DND-41 (cell line): ENCODE results near the gene TTC24.
A peak's percentile ranks its signal among the peaks of the same experiment; 100 is the strongest.

Experiments used
- ATAC-seq: fragments of 200-7000 bp; cut with Tn5 transposase; 3 replicates; pipeline ENCODE4 v1.9.1; 2021; ENCODE audit warnings: low read depth; ENCODE audit not compliant: insufficient read depth
- DNase-seq: peaks from one replicate; pipeline ENCODE4 v3.0.0-alpha.2; 2020
- H2AFZ ChIP-seq: 2 replicates; pipeline ENCODE4 v1.6.0; 2012; ENCODE audit warnings: low read depth, low read length
- H3K27ac ChIP-seq: 2 replicates; pipeline ENCODE4 v1.5.1; 2012; ENCODE audit warnings: low read length, inconsistent platforms
- H3K27me3 ChIP-seq: fragments of 200-600 bp; sonication (generic); 2 replicates; pipeline ENCODE4 v1.6.0; 2012; ENCODE audit warnings: low read length, mild to moderate bottlenecking, inconsistent platforms; ENCODE audit not compliant: insufficient read depth, poor library complexity
- H3K36me3 ChIP-seq: 2 replicates; pipeline ENCODE4 v1.5.1; 2012; ENCODE audit warnings: low read length, inconsistent platforms; ENCODE audit not compliant: insufficient read depth
- H3K4me1 ChIP-seq: 2 replicates; pipeline ENCODE4 v1.5.1; 2012; ENCODE audit warnings: mild to moderate bottlenecking, low read length; ENCODE audit not compliant: insufficient read depth
- H3K4me2 ChIP-seq: 2 replicates; pipeline ENCODE4 v1.6.0; 2012; ENCODE audit warnings: mild to moderate bottlenecking, moderate library complexity, low read length, inconsistent platforms; ENCODE audit not compliant: insufficient read depth
- H3K4me3 ChIP-seq, 2 experiments: fragments of 200-600 bp in 1 of 2; shearing (Covaris generic) in 1 of 2; 2 replicates each; pipeline ENCODE4 v1.5.1; 2012 to 2016; ENCODE audit warnings: inconsistent platforms in 2 of 2, low read length in 2 of 2, mild to moderate bottlenecking in 2 of 2, low read depth in 1 of 2, moderate library complexity in 1 of 2
- H3K79me2 ChIP-seq: 2 replicates; pipeline ENCODE4 v1.6.0; 2012; ENCODE audit warnings: low read length, inconsistent platforms; ENCODE audit not compliant: insufficient read depth
- H3K9ac ChIP-seq: 2 replicates; pipeline ENCODE4 v1.6.0; 2012; ENCODE audit warnings: low read depth, mild to moderate bottlenecking, inconsistent platforms, low read length, moderate library complexity
- H3K9me3 ChIP-seq: 2 replicates; pipeline ENCODE4 v1.5.1; 2012; ENCODE audit warnings: low read length, moderate library complexity, mild to moderate bottlenecking, inconsistent platforms; ENCODE audit not compliant: insufficient read depth, severe bottlenecking
- H4K20me1 ChIP-seq: 2 replicates; pipeline ENCODE4 v1.6.0; 2012; ENCODE audit warnings: low read length; ENCODE audit not compliant: insufficient read depth
- EZH2 ChIP-seq: IDR thresholded peaks from 3 replicates; pipeline ENCODE4 v1.6.1; 2012; ENCODE audit warnings: borderline replicate concordance, low read depth, mild to moderate bottlenecking, moderate library complexity, low read length, inconsistent platforms; ENCODE audit not compliant: severe bottlenecking
- TF ChIP-seq, protein P1 (sequence below): IDR thresholded peaks from 2 replicates; pipeline ENCODE4 v1.5.1; 2012; ENCODE audit warnings: borderline replicate concordance, low read length, moderate library complexity, mild to moderate bottlenecking; ENCODE audit not compliant: poor library complexity, severe bottlenecking; ENCODE audit errors: extremely low read depth

The TTC24 gene

DNA sequence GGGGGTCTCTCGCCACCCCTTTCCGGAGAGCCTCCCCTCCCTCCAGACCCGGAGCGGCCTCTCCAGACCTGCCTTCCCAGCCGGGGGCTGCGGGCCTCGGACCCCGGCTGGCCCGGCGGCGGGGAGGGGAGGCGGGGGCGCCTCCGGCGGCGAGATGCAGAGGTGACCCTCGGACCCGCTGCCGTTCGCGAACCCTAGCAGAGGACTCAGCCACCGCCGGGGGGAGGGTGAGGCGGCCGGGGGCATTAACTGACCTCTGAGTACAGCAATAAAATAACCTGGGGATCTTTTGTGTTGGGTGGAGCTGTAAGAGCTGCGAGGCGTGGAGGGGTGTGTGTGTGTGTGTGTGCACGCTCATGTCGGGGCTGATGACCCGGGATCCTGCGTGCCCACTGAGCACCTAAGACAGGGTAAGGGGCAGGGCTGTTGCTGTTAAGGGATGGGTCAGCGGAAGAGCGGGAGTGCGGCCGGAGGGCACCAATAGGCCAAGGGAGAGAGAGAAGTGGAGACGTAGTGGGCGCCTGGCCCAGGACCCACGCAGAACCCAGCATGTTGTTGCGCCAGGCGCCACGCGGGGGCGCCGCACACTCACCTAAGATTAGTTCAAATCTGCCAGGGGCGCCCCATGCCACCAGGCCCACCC is 46.0 kb downstream of the TTC24 start:
- Histone ChIP-seq H3K4me1 (no peaks in the 10 kb centered on the region), H3K9ac (no peak overlapping the region), H3K4me3 (no peak overlapping the region), H3K79me2 (no peaks in the 10 kb centered on the region), H3K27ac (no peak overlapping the region), H2AFZ (no peak overlapping the region), H4K20me1 (no peaks in the 10 kb centered on the region), H3K27me3 (no peaks in the 10 kb centered on the region), H3K4me2 (no peak overlapping the region), H3K36me3 (no peaks in the 10 kb centered on the region), H3K9me3 (no peaks in the 10 kb centered on the region)
- TF ChIP-seq, protein P1, sequence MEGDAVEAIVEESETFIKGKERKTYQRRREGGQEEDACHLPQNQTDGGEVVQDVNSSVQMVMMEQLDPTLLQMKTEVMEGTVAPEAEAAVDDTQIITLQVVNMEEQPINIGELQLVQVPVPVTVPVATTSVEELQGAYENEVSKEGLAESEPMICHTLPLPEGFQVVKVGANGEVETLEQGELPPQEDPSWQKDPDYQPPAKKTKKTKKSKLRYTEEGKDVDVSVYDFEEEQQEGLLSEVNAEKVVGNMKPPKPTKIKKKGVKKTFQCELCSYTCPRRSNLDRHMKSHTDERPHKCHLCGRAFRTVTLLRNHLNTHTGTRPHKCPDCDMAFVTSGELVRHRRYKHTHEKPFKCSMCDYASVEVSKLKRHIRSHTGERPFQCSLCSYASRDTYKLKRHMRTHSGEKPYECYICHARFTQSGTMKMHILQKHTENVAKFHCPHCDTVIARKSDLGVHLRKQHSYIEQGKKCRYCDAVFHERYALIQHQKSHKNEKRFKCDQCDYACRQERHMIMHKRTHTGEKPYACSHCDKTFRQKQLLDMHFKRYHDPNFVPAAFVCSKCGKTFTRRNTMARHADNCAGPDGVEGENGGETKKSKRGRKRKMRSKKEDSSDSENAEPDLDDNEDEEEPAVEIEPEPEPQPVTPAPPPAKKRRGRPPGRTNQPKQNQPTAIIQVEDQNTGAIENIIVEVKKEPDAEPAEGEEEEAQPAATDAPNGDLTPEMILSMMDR = peak; percentile 79
- TF ChIP-seq EZH2 = no peak
- ATAC-seq (peak; percentile 85), DNase-seq (peak; percentile 58)

DNA sequence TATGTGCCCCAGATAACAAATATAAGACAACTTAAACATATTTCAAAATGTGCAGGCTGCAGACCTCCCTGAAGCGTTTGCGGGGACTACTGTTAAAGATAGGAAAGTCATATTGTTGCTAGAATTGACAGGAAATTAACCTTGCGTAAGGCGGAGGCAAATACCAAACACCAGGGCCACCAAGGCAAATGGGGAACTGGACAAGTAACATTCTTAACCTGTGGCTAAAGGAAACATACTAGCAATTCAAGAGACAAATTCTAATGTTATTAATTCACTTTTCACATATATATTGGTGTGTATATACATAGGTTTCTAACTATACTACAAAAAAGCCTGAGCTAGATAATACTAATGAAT is 46.5 kb downstream of the TTC24 start:
- no peak for ATAC-seq
- no peak overlapping the region for H3K4me2 ChIP-seq
- no peak overlapping the region for H3K9ac ChIP-seq
- H3K9me3 ChIP-seq = no peaks in the 10 kb centered on the region
- no peaks in the 10 kb centered on the region for H4K20me1 ChIP-seq
- no peaks in the 10 kb centered on the region for H3K36me3 ChIP-seq
- no peaks in the 10 kb centered on the region for H3K27me3 ChIP-seq
- no peak overlapping the region for H3K4me3 ChIP-seq
- no peak for TF ChIP-seq EZH2
- TF ChIP-seq, protein P1 = no peak
- no peak overlapping the region for H2AFZ ChIP-seq
- H3K4me1 ChIP-seq = no peaks in the 10 kb centered on the region
- no peak overlapping the region for H3K27ac ChIP-seq
- no peaks in the 10 kb centered on the region for H3K79me2 ChIP-seq
- no peak for DNase-seq

DNA sequence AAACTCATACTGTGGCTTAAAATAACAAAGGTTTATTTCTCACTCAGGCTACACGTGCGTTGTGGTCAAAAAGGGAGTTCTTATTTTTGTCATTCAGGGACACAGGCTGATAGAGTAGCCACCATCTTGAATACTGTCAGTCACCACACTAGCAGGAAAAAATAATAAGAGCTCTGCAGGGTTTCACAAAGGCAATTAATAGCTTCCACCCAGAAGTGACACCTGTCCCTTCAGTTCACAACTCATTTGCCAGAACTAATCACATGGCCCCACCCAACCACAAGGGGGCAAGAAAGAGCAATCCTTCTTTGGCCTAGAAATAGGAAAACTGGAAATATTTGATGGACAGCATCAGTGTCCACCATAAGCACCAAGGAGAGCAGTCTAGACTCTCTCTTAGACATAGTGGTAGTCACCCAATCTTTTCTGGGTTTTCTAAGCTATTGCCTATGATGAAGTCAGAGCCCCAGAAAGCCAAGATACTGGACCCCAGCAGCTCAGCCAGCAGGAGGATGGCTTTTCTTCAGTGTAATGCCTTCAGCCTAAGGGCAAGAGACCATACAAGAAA is 47.9 kb downstream of the TTC24 start:
- H3K4me1 ChIP-seq = no peaks in the 10 kb centered on the region
- no peaks in the 10 kb centered on the region for H3K79me2 ChIP-seq
- DNase-seq (peak; percentile 50), ATAC-seq (peak; percentile 70)
- H3K4me3 ChIP-seq = no peak overlapping the region
- no peak overlapping the region for H3K27ac ChIP-seq
- no peak overlapping the region for H3K4me2 ChIP-seq
- H3K36me3 ChIP-seq = no peaks in the 10 kb centered on the region
- H3K9ac ChIP-seq = no peak overlapping the region
- H3K27me3 ChIP-seq = no peaks in the 10 kb centered on the region
- H2AFZ ChIP-seq = no peak overlapping the region
- no peaks in the 10 kb centered on the region for H3K9me3 ChIP-seq
- TF ChIP-seq, protein P1 = peak; percentile 83
- TF ChIP-seq EZH2 = no peak
- no peaks in the 10 kb centered on the region for H4K20me1 ChIP-seq
